Measurements from ENCODE around the gene ASIC3.

GRCh38 chr7:151039850-151040548 lies 8.3 kb upstream of the ASIC3 start:
- TF ChIP-seq POLR2A (IDR thresholded peaks at IDR 0.05; ENCODE audit: low read depth, low read length) (no peak), POLR2AphosphoS5 (IDR thresholded peaks at IDR 0.05; ENCODE audit: low read depth, low read length) (no peak)

Measured in GM12892 (cell line).